Esophagus muscularis mucosa (tissue), 3 donors: ENCODE data around the gene PPP2R3A.

Experiments
- POLR2A ChIP-seq: fragments of 450-650 bp; IDR thresholded peaks from one replicate; pipeline ENCODE4 v1.6.1; 2017; ENCODE audit warnings: antibody characterized with exemption, moderate library complexity, mild to moderate bottlenecking, low read depth
- TF ChIP-seq, protein P1 (sequence below), 3 experiments: fragments of 200-600 bp in 2 of 3; fragments of 450-650 bp in 1 of 3; sonication (generic) in 2 of 3; IDR thresholded peaks; one replicate each; pipeline ENCODE4 v1.5.1; 2017 to 2019; ENCODE audit warnings: antibody characterized with exemption in 3 of 3, mild to moderate bottlenecking in 2 of 3, moderate library complexity in 1 of 3

DNA sequence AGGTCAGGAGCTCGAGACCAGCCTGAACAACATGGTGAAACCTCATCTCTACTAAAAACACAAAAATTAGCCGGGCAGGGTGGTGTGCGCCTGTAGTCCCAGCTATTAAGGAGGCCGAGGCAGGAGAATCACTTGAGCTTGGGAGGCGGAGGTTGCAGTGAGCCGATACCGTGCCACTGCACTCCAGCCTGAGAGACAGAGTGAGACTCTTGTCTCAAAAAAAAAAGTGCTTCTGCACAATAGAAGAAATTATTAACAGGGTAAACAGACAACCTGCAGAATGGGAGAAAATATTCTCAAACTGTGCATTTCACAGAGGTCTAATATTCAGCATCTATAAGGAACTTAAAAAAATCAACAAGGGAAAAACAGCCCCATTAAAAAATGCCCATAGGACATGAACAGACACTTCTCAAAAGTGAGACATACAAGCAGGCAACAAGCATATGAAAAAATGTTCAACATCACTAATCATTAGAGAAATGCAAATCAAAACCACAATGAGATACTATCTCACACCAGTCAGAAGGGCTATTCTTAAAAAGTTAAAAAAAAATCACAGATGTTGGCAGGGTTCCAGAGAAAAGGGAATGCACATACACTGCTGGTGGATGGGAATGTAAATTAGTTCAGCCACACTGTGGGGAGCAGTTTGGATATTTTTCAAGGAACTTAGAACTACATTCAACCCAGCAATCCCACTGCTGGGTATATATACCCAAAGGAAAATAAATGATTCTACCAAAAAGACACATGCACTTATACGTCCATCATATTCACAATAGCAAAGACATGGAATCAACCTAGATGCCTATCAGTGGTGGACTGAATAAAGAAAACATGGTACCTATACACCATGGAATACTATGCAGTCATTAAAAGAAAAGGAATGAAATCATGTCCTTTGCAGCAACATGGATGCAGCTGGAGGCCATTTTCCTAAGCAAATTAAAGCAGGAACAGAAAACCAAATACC, 155.1 kb downstream of the PPP2R3A start:
- TF ChIP-seq, protein P1, sequence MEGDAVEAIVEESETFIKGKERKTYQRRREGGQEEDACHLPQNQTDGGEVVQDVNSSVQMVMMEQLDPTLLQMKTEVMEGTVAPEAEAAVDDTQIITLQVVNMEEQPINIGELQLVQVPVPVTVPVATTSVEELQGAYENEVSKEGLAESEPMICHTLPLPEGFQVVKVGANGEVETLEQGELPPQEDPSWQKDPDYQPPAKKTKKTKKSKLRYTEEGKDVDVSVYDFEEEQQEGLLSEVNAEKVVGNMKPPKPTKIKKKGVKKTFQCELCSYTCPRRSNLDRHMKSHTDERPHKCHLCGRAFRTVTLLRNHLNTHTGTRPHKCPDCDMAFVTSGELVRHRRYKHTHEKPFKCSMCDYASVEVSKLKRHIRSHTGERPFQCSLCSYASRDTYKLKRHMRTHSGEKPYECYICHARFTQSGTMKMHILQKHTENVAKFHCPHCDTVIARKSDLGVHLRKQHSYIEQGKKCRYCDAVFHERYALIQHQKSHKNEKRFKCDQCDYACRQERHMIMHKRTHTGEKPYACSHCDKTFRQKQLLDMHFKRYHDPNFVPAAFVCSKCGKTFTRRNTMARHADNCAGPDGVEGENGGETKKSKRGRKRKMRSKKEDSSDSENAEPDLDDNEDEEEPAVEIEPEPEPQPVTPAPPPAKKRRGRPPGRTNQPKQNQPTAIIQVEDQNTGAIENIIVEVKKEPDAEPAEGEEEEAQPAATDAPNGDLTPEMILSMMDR (IDR thresholded peaks at IDR 0.05), result no peak
- TF ChIP-seq POLR2A, result no peak
